Neural cell (in vitro differentiated cells): ENCODE measurements around the gene COBLL1.

Experiments used
- SMC3 ChIP-seq: fragments of 450-650 bp; conservative IDR thresholded peaks from 2 replicates; pipeline ENCODE4 v1.6.1; 2014; ENCODE audit warnings: antibody characterized with exemption, mild to moderate bottlenecking, moderate library complexity; ENCODE audit not compliant: poor library complexity
- TF ChIP-seq, protein P1 (sequence below): fragments of 450-650 bp; IDR thresholded peaks from 2 replicates; pipeline ENCODE4 v1.5.1; 2014; ENCODE audit warnings: antibody characterized with exemption, mild to moderate bottlenecking, moderate library complexity; ENCODE audit not compliant: poor library complexity, severe bottlenecking

DNA sequence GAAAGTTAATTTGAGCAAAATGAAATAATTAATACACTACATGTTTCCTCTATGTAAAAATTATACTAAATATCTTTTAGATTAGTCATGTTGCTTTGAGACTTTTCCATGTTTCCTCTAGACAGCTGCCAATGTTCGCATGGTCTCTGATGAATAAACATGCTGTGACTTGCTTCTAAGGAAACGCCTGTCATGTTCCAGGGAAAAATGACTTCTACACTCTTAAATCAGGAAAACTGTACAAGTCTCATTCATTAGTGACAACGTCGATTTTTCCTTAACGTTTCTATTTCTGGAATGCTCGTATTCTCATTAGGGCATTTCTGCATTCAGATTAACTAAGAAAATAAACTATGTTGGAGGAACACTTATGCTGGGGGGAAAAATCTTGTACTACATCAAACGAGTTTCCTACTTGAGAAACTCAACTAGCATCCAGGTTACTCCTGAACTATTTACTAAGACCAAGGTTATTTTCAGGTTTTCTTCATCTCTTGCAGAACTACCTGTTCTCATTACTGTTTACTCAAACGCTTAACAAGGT, 1.6 kb downstream of the COBLL1 start:
- TF ChIP-seq, protein P1, sequence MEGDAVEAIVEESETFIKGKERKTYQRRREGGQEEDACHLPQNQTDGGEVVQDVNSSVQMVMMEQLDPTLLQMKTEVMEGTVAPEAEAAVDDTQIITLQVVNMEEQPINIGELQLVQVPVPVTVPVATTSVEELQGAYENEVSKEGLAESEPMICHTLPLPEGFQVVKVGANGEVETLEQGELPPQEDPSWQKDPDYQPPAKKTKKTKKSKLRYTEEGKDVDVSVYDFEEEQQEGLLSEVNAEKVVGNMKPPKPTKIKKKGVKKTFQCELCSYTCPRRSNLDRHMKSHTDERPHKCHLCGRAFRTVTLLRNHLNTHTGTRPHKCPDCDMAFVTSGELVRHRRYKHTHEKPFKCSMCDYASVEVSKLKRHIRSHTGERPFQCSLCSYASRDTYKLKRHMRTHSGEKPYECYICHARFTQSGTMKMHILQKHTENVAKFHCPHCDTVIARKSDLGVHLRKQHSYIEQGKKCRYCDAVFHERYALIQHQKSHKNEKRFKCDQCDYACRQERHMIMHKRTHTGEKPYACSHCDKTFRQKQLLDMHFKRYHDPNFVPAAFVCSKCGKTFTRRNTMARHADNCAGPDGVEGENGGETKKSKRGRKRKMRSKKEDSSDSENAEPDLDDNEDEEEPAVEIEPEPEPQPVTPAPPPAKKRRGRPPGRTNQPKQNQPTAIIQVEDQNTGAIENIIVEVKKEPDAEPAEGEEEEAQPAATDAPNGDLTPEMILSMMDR, result no peak
- TF ChIP-seq SMC3, result no peak
